ENCODE results near the gene OPN1SW.

OPN1SW gene

GRCh38 chr7:128735436-128735835 lies 40.2 kb downstream of the OPN1SW start:
- Histone ChIP-seq H3K9me3 (ENCODE audit: control insufficient read depth, low read length) (no peaks in the 10 kb centered on the region), H3K27me3 (ENCODE audit: control insufficient read depth, insufficient read depth, low read length) (no peaks in the 10 kb centered on the region), H2AFZ (no peak overlapping the region), H3K9ac (no peak overlapping the region), H3K79me2 (peaks cover 17% of the 10 kb centered on the region), H3K4me3 (ENCODE audit: low read depth, low read length) (no peak overlapping the region), H3K4me2 (ENCODE audit: low read length) (no peak overlapping the region), H3K36me3 (ENCODE audit: control insufficient read depth, insufficient read depth, low read length) (no peaks in the 10 kb centered on the region), H3K27ac (no peak overlapping the region), H3K4me1 (peaks cover 2% of the 10 kb centered on the region)
- no peak for TF ChIP-seq CTCF (IDR thresholded peaks at IDR 0.05)

- H3K4me1 ChIP-seq = no peaks in the 10 kb centered on the region
- H3K79me2 ChIP-seq = peaks cover 12% of the 10 kb centered on the region
- no peaks in the 10 kb centered on the region for H3K9me3 ChIP-seq (ENCODE audit: control insufficient read depth, low read length)
- no peak overlapping the region for H3K4me3 ChIP-seq (ENCODE audit: low read depth, low read length)
- H3K4me2 ChIP-seq (ENCODE audit: low read length) = no peak overlapping the region
- no peak overlapping the region for H2AFZ ChIP-seq
- H3K27me3 ChIP-seq (ENCODE audit: control insufficient read depth, insufficient read depth, low read length) = no peaks in the 10 kb centered on the region
- no peaks in the 10 kb centered on the region for H3K36me3 ChIP-seq (ENCODE audit: control insufficient read depth, insufficient read depth, low read length)
- no peak overlapping the region for H3K27ac ChIP-seq
- H3K9ac ChIP-seq = no peak overlapping the region
- TF ChIP-seq CTCF (IDR thresholded peaks at IDR 0.05) = no peak
These were observed 40.7 kb downstream of the OPN1SW start for GRCh38 chr7:128734890-128735289.

- Histone ChIP-seq H3K4me1 (no peaks in the 10 kb centered on the region), H3K4me2 (ENCODE audit: low read length) (no peak overlapping the region), H3K27me3 (ENCODE audit: control insufficient read depth, insufficient read depth, low read length) (no peaks in the 10 kb centered on the region), H3K4me3 (ENCODE audit: low read depth, low read length) (no peak overlapping the region), H3K27ac (no peak overlapping the region), H3K9ac (no peak overlapping the region), H3K9me3 (ENCODE audit: control insufficient read depth, low read length) (no peaks in the 10 kb centered on the region), H3K36me3 (ENCODE audit: control insufficient read depth, insufficient read depth, low read length) (no peaks in the 10 kb centered on the region), H3K79me2 (no peaks in the 10 kb centered on the region), H2AFZ (no peak overlapping the region)
- no peak for TF ChIP-seq CTCF (IDR thresholded peaks at IDR 0.05)
These were observed 42.3 kb downstream of the OPN1SW start for GRCh38 chr7:128733278-128733645.

- H3K4me2 ChIP-seq (ENCODE audit: low read length) = no peak overlapping the region
- H3K79me2 ChIP-seq = no peaks in the 10 kb centered on the region
- no peaks in the 10 kb centered on the region for H3K36me3 ChIP-seq (ENCODE audit: control insufficient read depth, insufficient read depth, low read length)
- no peak overlapping the region for H2AFZ ChIP-seq
- TF ChIP-seq CTCF (IDR thresholded peaks at IDR 0.05) = no peak
- H3K9me3 ChIP-seq (ENCODE audit: control insufficient read depth, low read length) = no peaks in the 10 kb centered on the region
- H3K27me3 ChIP-seq (ENCODE audit: control insufficient read depth, insufficient read depth, low read length) = no peaks in the 10 kb centered on the region
- no peak overlapping the region for H3K9ac ChIP-seq
- H3K4me3 ChIP-seq (ENCODE audit: low read depth, low read length) = no peak overlapping the region
- H3K4me1 ChIP-seq = no peaks in the 10 kb centered on the region
- H3K27ac ChIP-seq = no peak overlapping the region
These were observed 42.9 kb downstream of the OPN1SW start for GRCh38 chr7:128732521-128733277.

- Histone ChIP-seq H3K27ac (no peak overlapping the region), H3K9me3 (ENCODE audit: control insufficient read depth, low read length) (no peaks in the 10 kb centered on the region), H3K27me3 (ENCODE audit: control insufficient read depth, insufficient read depth, low read length) (no peaks in the 10 kb centered on the region), H3K4me1 (no peaks in the 10 kb centered on the region), H3K9ac (no peak overlapping the region), H3K4me3 (ENCODE audit: low read depth, low read length) (no peak overlapping the region), H3K79me2 (no peaks in the 10 kb centered on the region), H3K36me3 (ENCODE audit: control insufficient read depth, insufficient read depth, low read length) (no peaks in the 10 kb centered on the region), H3K4me2 (ENCODE audit: low read length) (no peak overlapping the region), H2AFZ (no peak overlapping the region)
- no peak for TF ChIP-seq CTCF (IDR thresholded peaks at IDR 0.05)
These were observed 44.4 kb downstream of the OPN1SW start for GRCh38 chr7:128731184-128731583.
